HG03565 (cell line): ENCODE data around the gene WDFY3.
"Not testable (repeated sequence)": the region's sequence is repeated elsewhere in the genome, so short reads cannot be mapped to it uniquely, and the experiment has no call there.

ENCODE experiments used
- ATAC-seq: cut with Tn5 transposase; IDR thresholded peaks from one replicate; pipeline ENCODE4 v1.9.1; 2021; ENCODE audit warnings: mild to moderate bottlenecking, moderate library complexity; ENCODE audit not compliant: unreplicated experiment

Gene WDFY3

DNA sequence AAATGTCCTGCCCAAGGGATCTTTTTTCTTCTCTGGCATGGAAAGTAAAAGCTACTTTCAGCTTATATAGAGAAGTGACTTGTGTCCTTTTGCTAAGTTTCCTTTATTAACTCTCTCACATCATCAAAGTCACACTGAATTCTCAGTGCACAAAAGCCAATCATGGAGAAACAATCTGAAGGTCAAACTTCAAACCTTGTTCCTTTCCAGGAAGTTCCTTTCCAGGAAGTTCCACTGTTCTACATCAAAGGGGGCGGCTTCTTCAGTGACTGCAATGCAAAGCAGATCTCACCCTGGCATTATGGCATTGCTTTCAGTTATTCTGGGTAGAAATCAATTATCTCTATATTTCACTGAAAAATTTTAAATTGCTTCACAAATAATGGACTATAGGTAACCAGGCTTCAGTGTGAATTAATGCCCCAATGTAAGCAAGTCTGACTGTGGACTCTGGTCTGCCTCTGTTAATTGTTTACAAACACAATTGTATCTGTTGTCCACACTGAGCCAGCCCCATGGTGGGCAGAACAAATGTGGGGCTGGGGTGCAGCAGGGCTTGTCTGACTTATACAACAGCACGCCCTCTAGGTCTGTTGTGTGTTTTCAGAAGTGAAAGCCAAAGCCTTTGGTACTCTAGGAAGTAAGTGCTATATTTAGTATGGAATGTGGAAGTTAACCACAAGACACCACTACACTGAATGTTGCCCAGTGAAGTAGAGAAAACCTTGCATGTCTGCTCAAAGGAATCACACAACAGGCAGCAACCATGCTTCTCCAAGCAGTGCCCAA lies 284.8 kb downstream of the WDFY3 start:
- no peak for ATAC-seq

GRCh38 chr4:84680956-84681355 lies 285.5 kb downstream of the WDFY3 start:
- ATAC-seq = no peak

GRCh38 chr4:84678976-84679744 lies 287.3 kb downstream of the WDFY3 start:
- no peak for ATAC-seq

GRCh38 chr4:84677995-84678394 lies 288.5 kb downstream of the WDFY3 start:
- ATAC-seq = no peak

- ATAC-seq = no peak
These were observed 289.4 kb downstream of the WDFY3 start for GRCh38 chr4:84677093-84677492.

DNA sequence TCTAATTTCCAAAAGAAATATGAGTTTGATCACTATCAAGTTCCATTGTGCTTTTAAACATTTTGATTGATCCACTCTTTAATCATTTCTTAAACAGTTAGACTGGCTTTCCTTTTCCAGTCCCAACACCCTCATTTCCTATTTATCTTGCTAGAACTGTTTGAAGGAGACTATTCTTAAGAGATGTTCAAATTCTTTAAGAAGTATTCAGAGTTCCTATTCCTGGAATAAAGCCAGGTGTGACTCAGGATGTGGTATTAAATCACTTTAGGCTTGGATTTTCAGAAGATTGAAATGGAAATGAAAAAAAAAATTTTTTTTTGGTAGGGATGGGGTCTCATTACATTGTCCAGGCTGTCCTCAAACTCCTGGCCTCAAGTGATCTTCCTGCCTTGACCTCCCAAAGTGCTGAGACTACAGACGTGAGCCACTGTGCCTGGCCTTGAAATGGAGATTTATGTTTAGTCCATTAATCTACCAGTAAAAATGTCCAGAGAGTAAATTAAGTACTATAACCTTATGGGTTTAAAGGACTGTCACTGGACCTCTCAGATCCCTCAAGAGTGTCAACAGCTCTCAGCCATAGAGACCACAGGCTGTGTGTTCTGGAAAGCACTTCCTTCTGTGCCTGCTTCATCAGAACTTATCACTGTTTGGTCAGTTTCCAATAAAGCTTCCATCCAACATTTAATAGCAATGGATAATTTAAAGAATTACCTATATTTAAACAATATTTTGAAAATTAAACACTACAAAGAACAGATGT lies 292.8 kb downstream of the WDFY3 start:
- ATAC-seq = no peak

- ATAC-seq = no peak
These were observed 294.3 kb downstream of the WDFY3 start for GRCh38 chr4:84672177-84672576.

DNA sequence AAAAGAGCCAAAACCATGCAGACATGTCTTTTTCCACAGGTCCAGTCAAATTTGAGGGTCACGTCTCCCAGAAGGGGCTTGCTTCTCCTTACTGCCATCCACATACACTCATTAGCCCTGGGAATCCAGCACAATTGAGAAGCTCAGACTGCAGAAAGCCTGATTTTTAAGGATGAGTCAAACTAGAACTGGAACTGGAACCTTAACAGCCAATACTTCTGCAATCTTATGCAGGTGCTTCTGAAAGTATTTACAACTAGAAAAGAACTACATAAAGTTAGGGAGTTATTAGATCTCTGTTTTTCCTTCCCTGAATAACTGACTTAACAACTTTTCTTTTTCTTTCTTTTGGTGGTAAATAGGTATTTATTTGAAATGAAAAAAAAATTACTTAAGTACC lies 297.3 kb downstream of the WDFY3 start:
- no peak for ATAC-seq

GRCh38 chr4:84666439-84666838 lies 300.1 kb downstream of the WDFY3 start:
- ATAC-seq = no peak

DNA sequence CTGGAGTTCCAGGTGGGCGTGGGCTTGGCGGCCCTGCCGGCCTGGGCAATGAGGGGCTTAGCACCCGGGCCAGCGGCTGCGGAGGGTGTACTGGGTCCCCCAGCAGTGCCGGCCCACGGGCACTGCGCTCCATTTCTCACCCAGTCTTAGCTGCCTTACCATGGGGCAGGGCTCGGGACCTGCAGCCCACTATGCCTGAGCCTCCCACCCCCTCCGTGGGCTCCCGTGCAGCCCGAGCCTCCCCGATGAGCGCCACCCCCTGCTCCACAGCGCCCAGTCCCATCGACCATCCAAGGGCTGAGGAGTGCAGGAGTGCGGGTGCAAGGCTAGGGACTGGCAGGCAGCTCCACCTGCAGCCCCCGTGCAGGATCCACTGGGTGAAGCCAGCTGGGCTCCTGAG lies 301.7 kb downstream of the WDFY3 start:
- not testable (repeated sequence) for ATAC-seq

DNA sequence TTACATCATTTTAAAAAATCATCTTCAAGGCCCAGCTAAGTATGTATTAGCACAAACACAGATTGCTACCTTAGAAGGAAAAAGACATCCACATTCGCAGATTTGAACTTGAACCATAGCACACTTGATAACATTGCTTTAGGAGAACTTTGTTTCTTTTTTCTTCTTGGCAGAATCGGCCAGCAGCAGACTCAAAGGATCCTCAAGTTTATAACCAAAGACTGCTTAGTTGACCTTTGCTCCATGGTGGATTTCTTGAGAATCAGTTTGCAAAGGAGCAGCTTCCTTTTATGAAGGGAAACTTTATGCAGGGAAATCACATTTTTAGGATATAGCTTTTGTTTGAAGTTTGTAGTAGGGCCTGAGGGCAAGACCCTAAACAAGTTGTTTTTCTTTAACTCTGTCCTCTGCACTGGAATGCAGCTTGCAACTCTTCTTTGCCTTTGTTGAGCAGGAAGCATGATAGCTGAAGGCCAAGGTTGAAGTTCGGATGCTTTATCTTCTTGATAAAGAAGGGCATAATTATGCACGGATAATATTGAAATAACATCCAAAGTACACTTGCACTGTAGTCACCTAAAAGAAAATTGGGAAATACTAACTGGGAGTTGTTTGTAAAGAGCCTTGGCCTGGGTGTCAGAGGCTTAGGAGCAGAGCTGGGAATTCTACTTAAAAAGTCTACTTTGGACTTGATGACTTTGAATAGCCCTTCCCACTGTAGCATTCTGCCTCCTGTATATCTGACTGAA lies 305.1 kb downstream of the WDFY3 start:
- ATAC-seq = no peak

- no peak for ATAC-seq
These were observed 305.9 kb downstream of the WDFY3 start for GRCh38 chr4:84660606-84661005.

GRCh38 chr4:84652478-84652877 lies 314.0 kb downstream of the WDFY3 start:
- no peak for ATAC-seq

DNA sequence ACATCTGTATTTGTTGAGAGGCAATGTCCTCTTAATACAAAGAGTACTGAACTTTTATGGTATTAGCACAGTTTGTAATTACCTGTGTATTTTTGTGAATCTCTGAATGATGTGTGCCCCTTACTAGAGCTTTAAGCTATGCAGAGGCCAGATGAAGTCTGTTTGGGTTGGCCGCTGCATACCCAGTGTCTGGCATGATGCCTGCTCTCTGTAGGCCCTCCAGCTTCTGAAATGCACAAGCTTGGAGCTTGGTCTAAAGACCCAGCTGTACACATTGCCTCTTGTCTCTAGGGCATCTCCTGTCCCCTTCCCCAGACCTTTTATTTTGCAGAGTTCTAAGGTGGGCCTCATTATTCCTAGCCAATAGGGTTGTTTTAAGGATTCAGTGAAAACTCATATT lies 315.0 kb downstream of the WDFY3 start:
- ATAC-seq = no peak

DNA sequence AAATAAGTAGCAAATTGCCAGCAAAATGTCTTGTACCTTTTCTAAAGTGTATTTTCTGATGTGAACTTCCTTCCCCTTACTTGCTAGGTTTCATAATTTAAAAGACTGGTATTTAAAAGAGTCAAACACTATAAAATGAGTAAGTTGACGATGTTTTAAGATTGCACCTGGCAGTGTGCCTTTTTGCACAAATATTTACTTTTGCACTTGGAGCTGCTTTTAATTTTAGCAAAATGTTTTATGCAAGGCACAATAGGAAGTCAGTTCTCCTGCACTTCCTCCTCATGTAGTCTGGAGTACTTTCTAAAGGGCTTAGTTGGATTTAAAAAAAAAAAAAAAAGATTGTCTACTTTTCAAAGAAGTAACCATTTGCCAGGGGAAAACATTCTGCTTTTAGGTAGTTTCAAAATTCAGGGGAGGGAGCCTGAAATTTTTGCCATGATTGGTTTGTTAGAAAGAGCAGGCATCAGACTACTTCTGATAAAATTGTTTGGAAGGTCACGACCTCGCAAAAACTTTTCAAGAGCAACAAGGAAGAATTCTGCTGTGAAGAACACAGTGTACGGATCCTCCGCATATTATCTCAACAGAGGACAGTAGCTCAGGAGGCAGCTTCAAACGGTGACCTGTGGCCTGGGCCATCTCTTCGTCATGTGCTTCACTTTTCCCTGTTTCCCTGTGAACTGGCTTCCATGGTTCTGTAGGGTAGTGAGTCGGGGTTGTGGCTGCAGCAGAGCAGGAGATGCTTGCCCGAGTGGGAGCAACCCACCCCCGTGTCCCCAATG lies 317.4 kb downstream of the WDFY3 start:
- no peak for ATAC-seq

GRCh38 chr4:84648178-84648577 lies 318.3 kb downstream of the WDFY3 start:
- no peak for ATAC-seq

GRCh38 chr4:84647312-84647884 lies 319.1 kb downstream of the WDFY3 start:
- no peak for ATAC-seq

GRCh38 chr4:84644087-84644486 lies 322.4 kb downstream of the WDFY3 start:
- no peak for ATAC-seq

GRCh38 chr4:84639145-84639544 lies 327.3 kb downstream of the WDFY3 start:
- ATAC-seq = no peak

GRCh38 chr4:84638092-84638491 lies 328.4 kb downstream of the WDFY3 start:
- no peak for ATAC-seq
